CD4-positive, alpha-beta T cell treated with Interferon gamma for 1 hour (primary cell): ENCODE results near the gene IQGAP3.
A peak's percentile ranks its signal among the peaks of the same experiment; 100 is the strongest.
"Not testable (repeated sequence)": the region's sequence is repeated elsewhere in the genome, so short reads cannot be mapped to it uniquely, and the experiment has no call there.

Experiments
- DNase-seq: peaks from one replicate; pipeline ENCODE4 v3.0.0-alpha.2; 2020

Gene IQGAP3

GRCh38 chr1:156592158-156592909 is 20.0 kb upstream of the IQGAP3 start:
- no peak for DNase-seq

GRCh38 chr1:156591432-156592157 is 19.2 kb upstream of the IQGAP3 start, which contains the start of gene NAXE:
NAXE (plus strand) TSS chr1:156591776; CDS start chr1:156591805, 29 bp downstream.
- peak; percentile 59 for DNase-seq

GRCh38 chr1:156591181-156591431 is 18.7 kb upstream of the IQGAP3 start:
- DNase-seq, result no peak

GRCh38 chr1:156590326-156591180 is 18.2 kb upstream of the IQGAP3 start:
- DNase-seq, result no peak

GRCh38 chr1:156589546-156589945 is 17.2 kb upstream of the IQGAP3 start:
- no peak for DNase-seq

GRCh38 chr1:156587927-156588326 is 15.6 kb upstream of the IQGAP3 start:
- DNase-seq, result not testable (repeated sequence)

GRCh38 chr1:156586892-156587477 is 14.6 kb upstream of the IQGAP3 start:
- no peak for DNase-seq

- DNase-seq, result no peak
These were observed 14.0 kb upstream of the IQGAP3 start for GRCh38 chr1:156586323-156586722.

- DNase-seq, result no peak
These were observed 12.4 kb upstream of the IQGAP3 start for GRCh38 chr1:156584813-156585212.

GRCh38 chr1:156583821-156584622 is 11.7 kb upstream of the IQGAP3 start:
- DNase-seq, result peak; percentile 68

GRCh38 chr1:156582388-156583017 is 10.1 kb upstream of the IQGAP3 start:
- no peak for DNase-seq

- peak; percentile 47 for DNase-seq
These were observed 9.5 kb upstream of the IQGAP3 start for GRCh38 chr1:156581661-156582387.

- no peak for DNase-seq
These were observed 7.1 kb upstream of the IQGAP3 start, which contains the start of gene TTC24 for GRCh38 chr1:156579472-156579871. TTC24 (plus strand) TSS chr1:156579723; CDS start chr1:156581365, 1,642 bp downstream.

- no peak for DNase-seq
These were observed 5.7 kb upstream of the IQGAP3 start for GRCh38 chr1:156578055-156578454.

GRCh38 chr1:156577550-156577949 is 5.2 kb upstream of the IQGAP3 start:
- no peak for DNase-seq

GRCh38 chr1:156574039-156574633 is 1.8 kb upstream of the IQGAP3 start:
- DNase-seq, result no peak

- no peak for DNase-seq
These were observed 276 bp upstream of the IQGAP3 start for GRCh38 chr1:156572663-156573018.

- DNase-seq, result no peak
These were observed 1.0 kb downstream of the IQGAP3 start for GRCh38 chr1:156571261-156571852.

- DNase-seq, result no peak
These were observed 5.9 kb downstream of the IQGAP3 start for GRCh38 chr1:156566436-156566835.

GRCh38 chr1:156565519-156565918 is 6.8 kb downstream of the IQGAP3 start:
- DNase-seq, result no peak
